ENCODE data around the gene MINDY1. TPM values are rescaled to one million over a fixed set of nuclear protein-coding genes. Genes with fewer than 3 reads are reported as not detected.

Gene MINDY1
- total and polyA plus RNA-seq, 9 of the 15 experiments (the other 6 are each of a cell fraction or from before 2014, with no cell fraction given), result 0.49 to 11.0 (median 6.0) TPM

GRCh38 chr1:151051356-151052009, 44.8 kb upstream of the MINDY1 start (continued):
- 0 out of 2 replicates have a peak, but pooled peaks have one; percentile 37 for TF ChIP-seq GATA2 (CRISPR knock-in tag; IDR thresholded peaks at IDR 0.05)
- no peak for TF ChIP-seq PHTF2 (CRISPR knock-in tag; IDR thresholded peaks at IDR 0.05)
- no peak for TF ChIP-seq ZFPM2 (CRISPR knock-in tag; IDR thresholded peaks at IDR 0.05)
- TF ChIP-seq CBX2 (IDR thresholded peaks at IDR 0.05; ENCODE audit: insufficient read depth, low read length, poor library complexity, severe bottlenecking), result no peak
- peak; percentile 58 for TF ChIP-seq POLR2B (IDR thresholded peaks at IDR 0.05; ENCODE audit: low read depth, partially characterized antibody)
- no peak for TF ChIP-seq ZNF12 (CRISPR knock-in tag; IDR thresholded peaks at IDR 0.05)
- TF ChIP-seq, protein P1, sequence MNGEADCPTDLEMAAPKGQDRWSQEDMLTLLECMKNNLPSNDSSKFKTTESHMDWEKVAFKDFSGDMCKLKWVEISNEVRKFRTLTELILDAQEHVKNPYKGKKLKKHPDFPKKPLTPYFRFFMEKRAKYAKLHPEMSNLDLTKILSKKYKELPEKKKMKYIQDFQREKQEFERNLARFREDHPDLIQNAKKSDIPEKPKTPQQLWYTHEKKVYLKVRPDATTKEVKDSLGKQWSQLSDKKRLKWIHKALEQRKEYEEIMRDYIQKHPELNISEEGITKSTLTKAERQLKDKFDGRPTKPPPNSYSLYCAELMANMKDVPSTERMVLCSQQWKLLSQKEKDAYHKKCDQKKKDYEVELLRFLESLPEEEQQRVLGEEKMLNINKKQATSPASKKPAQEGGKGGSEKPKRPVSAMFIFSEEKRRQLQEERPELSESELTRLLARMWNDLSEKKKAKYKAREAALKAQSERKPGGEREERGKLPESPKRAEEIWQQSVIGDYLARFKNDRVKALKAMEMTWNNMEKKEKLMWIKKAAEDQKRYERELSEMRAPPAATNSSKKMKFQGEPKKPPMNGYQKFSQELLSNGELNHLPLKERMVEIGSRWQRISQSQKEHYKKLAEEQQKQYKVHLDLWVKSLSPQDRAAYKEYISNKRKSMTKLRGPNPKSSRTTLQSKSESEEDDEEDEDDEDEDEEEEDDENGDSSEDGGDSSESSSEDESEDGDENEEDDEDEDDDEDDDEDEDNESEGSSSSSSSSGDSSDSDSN (IDR thresholded peaks at IDR 0.05; ENCODE audit: borderline replicate concordance in 1 of 2, low read depth in 2 of 2, low read length in 2 of 2), result no peak
- no peak for TF ChIP-seq ELK1 (CRISPR knock-in tag; IDR thresholded peaks at IDR 0.05)
- no peak for TF ChIP-seq ZNF551 (CRISPR knock-in tag; IDR thresholded peaks at IDR 0.05)
- TF ChIP-seq HLTF (IDR thresholded peaks at IDR 0.05), result 0 out of 2 replicates have a peak, but pooled peaks have one; percentile 12
- peak; percentile 65 for TF ChIP-seq POLR2A (conservative IDR thresholded peaks at IDR 0.05)
- 0 out of 2 replicates have a peak, but pooled peaks have one; percentile 29 for TF ChIP-seq ZNF696 (CRISPR knock-in tag; conservative IDR thresholded peaks at IDR 0.05)
- TF ChIP-seq XRCC4 (IDR thresholded peaks at IDR 0.05; ENCODE audit: extremely low read depth, insufficient read depth, insufficient read length), result no peak
- TF ChIP-seq TAL1 (IDR thresholded peaks at IDR 0.05), result peak; percentile 56; the same call in 1 of the 2 replicates
- TF ChIP-seq BMI1 (IDR thresholded peaks at IDR 0.05; ENCODE audit: low read length), result no peak
- TF ChIP-seq MED1 (CRISPR knock-in tag; IDR thresholded peaks at IDR 0.05; ENCODE audit: borderline replicate concordance), result no peak
- TF ChIP-seq ZNF134 (CRISPR knock-in tag; conservative IDR thresholded peaks at IDR 0.05), result no peak
- TF ChIP-seq SUPT5H (IDR thresholded peaks at IDR 0.05), result peak; percentile 54; the same call in 1 of the 2 replicates
- TF ChIP-seq VEZF1 (CRISPR knock-in tag; IDR thresholded peaks at IDR 0.05), result 0 out of 2 replicates have a peak, but pooled peaks have one; percentile 7
- TF ChIP-seq EWSR1 (IDR thresholded peaks at IDR 0.05; ENCODE audit: borderline replicate concordance, low read depth, partially characterized antibody), result no peak
- 0 out of 2 replicates have a peak, but pooled peaks have one; percentile 23 for TF ChIP-seq CXXC5 (CRISPR knock-in tag; IDR thresholded peaks at IDR 0.05)
- no peak for TF ChIP-seq ZNF589 (CRISPR knock-in tag; IDR thresholded peaks at IDR 0.05; ENCODE audit: low read depth)
- no peak for TF ChIP-seq TAF9B (IDR thresholded peaks at IDR 0.05; ENCODE audit: partially characterized antibody)
- TF ChIP-seq JUNB (CRISPR knock-in tag; conservative IDR thresholded peaks at IDR 0.05), result no peak

All from K562 (cell line).